ENCODE data around the gene AK8.

Gene AK8

GRCh38 chr9:132858751-132859150 lies 19.3 kb downstream of the AK8 start:
- no peak for DNase-seq (ENCODE audit: low read depth in 2 of 3, low spot score in 2 of 3)

DNA sequence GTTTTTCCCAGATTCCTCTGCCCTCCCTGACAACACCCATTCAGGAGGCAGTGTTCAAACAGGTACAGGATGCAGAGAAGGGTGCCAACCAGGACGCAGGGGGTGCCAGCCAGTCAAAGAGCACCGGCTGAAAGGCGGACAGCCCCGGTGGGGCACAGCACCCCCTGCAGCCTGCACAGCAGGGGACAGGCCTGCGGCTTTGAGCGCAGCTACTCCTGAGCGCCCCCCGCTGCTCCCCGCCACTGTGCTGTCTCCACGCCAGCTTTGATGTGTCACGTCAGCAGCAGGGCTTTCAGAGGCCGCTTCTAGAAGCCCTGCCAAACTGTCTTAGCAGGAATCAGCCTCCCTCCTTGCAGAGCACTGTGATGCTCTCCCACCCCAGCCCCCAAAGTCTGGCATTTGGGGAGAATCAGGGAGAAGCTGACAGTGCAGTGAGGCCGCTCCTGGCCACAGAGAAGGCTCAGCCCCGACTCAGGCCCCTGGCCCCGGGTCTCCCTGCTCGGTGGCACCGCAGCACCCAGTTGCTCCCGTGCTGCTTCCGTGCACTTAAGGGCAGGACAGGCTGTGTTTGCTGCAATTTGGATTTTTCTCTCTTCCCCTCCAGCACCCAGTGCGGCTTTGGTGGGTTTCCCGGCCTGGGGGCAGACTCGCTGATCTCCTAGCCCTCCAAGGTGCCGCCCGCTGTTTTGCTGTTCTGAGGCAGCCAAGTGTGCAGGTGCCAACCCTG lies 20.3 kb downstream of the AK8 start:
- no peak for DNase-seq (ENCODE audit: low read depth in 2 of 3, low spot score in 2 of 3)

DNA sequence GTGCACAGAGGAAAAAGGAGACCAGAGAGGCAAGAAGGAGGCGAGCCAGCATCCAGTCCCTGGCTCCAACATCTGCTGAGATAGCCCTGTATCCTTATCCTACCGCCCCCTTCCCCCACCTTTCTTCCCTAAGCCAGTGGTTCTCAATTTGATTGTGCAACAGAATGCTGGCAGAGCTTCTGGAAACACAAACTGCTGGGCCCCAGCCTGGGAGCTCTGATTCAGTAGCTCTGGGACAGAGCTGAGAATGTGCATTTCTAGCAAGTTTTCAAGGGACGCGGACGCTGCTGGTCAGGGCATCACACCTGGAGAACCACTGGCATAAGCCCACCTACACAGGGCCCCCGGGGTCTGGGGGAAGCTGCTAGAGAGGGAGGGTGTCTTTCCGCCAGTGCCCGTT lies 21.1 kb downstream of the AK8 start:
- no peak for DNase-seq (ENCODE audit: low read depth in 2 of 3, low spot score in 2 of 3)

- no peak for DNase-seq (ENCODE audit: low read depth in 2 of 3, low spot score in 2 of 3)
Measured at GRCh38 chr9:132855904-132856303, 22.2 kb downstream of the AK8 start.

GRCh38 chr9:132854832-132855231 lies 23.3 kb downstream of the AK8 start:
- DNase-seq (ENCODE audit: low read depth in 2 of 3, low spot score in 2 of 3) = no peak

DNA sequence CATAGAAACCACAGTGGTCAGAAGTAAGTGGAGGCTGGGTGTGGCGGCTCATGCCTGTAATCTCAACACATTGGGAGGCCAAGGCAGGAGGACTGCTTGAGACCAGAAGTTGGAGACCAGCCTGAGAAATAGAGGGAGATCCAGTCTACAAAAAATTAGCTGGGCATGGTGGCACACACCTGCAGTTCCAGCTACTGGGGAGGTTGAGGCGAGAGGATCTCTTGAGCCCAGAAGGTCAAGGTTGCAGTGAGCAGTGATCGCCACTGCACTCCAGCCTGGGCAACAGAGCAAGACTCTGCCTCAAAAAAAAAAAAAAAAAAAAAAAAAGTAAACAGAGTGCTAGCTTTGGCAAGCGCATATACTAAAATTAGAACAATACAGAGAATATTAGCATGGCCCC lies 24.6 kb downstream of the AK8 start:
- DNase-seq (ENCODE audit: low read depth in 2 of 3, low spot score in 2 of 3) = no peak

DNA sequence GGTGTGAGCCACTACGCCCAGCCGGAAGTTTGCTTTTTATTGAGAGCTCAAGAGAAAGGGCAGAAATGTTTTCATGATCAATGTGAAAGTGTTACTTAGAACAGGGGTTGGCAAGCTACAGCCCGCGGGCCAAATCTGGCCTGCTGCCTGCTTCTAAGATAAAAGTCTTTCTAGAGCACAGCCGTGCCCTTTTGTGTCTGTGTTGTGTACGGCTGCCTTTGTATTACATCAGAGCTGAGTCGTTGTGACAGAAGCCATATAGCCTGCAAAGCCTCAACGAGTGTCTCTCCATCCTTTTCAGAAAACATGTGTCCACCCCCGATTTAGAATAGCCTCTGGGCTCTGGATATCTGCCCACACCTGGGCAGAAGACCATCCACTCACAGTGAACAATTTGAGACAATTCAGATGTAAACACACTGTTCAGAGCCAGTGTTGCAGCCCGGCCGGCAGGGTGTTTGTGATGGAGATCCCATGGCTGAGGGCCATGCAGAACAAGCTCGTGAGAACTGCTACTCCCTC lies 28.8 kb downstream of the AK8 start:
- no peak for DNase-seq (ENCODE audit: low read depth in 2 of 3, low spot score in 2 of 3)

GRCh38 chr9:132846918-132847515 lies 31.1 kb downstream of the AK8 start:
- DNase-seq (ENCODE audit: low read depth in 2 of 3, low spot score in 2 of 3) = no peak

DNA sequence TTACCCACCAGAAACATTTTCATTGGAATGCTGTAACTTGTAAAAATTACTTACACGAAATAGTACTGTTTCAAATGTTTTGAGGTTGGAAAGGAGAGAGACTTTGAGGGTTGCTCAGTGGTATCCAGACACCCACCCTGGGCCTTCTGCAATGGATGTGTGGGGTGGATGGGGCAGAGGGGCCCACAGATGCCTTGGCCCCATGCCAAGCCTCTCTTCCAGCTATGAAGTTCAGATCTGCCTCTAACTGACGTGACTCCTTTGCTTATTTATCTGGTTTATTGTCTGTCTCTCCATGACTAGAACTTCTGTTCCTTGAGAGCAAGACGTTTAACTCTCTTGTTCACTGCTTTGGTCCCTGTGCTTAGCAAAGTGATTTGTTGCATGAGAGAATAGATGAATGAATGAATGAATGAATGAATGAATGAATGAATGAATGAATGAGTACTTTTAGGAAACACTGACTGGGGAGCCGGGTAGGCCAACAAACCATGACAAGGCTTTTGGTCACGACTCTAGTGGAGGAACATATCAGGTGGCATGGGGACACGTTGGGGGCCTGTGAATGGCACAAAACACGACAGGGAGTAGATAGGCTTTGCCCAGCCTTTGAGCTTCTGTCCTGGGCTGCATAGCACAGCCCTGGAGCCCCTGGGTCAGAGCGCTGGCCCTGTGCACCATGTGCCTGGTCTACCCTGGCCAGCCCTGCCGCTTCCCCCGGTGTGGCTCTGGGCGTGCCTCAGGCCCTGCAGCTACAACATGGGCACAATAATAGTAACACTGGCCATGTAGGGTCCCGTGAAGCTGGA lies 31.8 kb downstream of the AK8 start:
- DNase-seq (ENCODE audit: low read depth in 2 of 3, low spot score in 2 of 3) = no peak

DNA sequence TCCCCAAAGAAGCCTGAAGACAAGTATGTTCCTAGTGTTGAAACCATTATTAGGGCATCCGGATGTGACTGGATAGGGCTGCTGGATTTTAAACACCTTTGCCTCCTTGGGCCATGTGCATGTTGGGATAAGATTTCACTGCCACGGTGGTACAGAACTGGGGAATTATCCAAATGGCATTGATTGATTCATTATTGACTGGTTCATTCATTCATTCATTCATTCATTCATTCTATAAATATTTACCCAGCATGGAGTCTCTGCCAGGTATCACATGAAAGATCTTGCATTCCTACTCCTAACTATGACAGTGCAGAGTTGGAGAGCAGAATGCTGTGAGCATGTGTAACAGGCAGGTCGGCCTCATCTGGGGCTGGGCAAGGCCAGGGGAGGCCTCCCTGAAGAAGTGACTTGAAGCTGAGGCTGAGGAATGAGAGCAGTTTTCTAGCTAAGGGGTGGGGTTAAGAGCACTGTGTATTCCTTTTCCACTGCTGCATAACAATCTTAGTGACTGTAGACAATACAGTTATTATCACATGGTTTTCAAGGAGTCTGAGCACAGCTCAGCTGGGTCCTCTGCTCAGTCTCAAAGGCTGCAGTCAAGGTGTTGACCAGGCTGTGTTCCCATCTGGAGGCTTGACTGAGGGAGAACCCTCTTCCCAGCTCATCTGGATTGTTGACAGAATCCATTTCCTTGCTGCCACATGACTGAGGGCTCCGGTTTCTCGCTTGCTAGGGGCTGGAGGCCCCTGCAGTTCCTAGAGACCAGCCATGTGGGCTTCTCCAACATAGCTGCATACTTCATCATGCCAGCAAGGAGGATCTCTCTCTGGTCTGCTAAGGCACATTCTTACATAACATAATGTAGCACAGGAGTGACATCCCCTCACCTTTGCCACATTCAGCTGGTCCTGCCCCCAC lies 35.7 kb downstream of the AK8 start:
- no peak for DNase-seq (ENCODE audit: low read depth in 2 of 3, low spot score in 2 of 3)

GRCh38 chr9:132840980-132841379 lies 37.1 kb downstream of the AK8 start:
- no peak for DNase-seq (ENCODE audit: low read depth in 2 of 3, low spot score in 2 of 3)

DNA sequence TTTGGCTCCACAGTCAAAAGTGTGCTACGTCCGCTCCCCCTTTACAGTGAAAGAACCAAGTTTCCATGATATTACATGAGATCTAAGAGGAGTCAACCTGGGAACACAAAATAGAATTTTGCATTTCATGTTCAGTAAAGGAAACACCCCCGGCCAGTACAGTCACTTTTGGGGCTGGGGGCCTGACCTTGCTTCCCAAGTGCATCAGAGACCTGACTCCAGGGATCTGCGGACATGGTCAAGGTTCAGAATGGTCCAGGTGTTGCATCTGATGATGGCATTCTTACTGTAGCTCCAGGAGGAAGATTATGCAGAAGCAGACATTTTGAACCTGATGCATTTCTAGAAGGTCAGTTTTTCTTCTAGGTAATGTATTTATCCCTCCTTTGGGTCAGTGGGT lies 39.8 kb downstream of the AK8 start:
- DNase-seq (ENCODE audit: low read depth in 2 of 3, low spot score in 2 of 3) = no peak

DNA sequence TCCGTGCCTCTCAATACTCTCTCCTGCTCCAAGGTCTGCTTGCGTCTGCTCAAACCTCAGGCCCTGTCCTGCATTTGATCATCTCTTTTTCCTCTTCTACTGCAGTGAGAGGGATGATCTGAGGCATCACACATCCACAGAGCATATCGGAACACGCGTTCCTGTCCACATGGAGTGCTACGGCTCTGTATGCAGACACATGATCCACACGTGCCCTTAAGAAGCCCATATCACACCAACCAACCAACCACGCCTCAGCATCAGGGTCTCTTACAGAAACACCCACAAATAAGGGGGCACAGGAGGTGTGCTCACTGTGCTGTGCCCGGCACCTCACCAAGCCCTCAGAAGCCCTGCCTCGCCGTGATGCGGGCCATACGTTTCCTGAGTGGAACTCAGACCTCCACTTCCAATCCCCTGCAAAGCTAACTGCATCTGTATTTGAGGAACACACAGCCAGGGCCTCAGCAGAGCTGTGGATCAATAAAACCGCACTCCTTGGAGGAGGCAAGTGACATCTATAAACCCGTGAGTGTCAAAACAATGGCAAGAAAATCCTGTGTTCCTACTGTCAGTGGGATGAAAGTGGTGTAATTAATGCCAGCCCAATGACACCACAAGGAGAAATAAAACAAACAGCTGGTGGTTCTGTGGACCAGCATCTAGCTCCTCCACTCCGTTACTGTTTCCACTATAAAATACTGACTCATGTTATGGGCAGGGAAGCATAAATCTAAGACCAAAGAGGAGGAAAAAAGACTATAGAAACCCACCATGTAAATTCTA lies 40.4 kb downstream of the AK8 start:
- no peak for DNase-seq (ENCODE audit: low read depth in 2 of 3, low spot score in 2 of 3)

DNA sequence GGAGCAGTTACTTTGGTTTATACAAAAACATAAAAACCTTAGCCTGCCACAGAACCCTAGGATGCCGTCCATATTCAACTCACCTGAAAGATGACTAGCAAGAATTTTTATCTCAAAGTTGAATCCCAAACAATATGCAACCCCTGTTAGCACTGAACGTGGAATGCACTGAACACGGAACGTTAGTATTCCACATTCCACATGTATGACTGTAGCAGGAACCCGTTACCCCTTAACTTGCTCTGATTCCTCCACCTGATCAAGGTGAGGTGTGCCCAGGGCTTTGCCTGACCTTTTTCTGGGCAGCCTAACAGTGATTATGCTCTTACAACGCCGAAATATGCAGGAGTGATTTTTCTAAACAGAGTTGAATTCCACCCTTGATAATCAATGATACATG lies 43.7 kb downstream of the AK8 start:
- DNase-seq (ENCODE audit: low read depth in 2 of 3, low spot score in 2 of 3) = no peak

DNA sequence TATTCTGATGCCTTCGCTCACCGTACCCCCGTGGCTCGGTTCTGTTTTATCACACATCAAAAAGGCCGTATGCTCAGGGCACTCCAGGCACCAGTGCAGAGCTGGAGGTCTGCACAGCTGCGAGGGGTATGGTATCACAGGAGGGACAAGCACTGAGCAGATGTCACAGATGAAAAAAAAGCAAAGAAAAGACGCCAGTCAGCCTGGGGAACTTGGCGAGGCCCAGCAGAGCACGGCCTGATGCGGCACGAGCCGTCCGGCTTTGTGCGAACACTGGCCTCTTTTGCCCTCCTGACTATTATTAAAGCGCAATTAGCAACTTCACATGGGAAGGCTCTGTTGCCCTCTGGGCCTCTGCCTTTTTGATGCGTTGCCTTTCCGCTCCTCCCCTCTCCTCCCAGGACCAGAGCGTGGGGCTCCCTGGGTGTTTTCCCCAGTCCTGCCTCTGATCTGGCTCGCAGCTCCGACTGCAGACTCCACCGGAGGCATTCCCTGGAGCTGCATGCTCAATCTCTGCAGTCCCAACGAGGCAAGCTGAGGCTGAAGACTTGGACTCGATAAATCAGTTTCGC lies 44.4 kb downstream of the AK8 start:
- DNase-seq (ENCODE audit: low read depth in 2 of 3, low spot score in 2 of 3) = no peak

- DNase-seq (ENCODE audit: low read depth in 2 of 3, low spot score in 2 of 3) = no peak
Measured at GRCh38 chr9:132832171-132832881, 45.8 kb downstream of the AK8 start.

- DNase-seq (ENCODE audit: low read depth in 2 of 3, low spot score in 2 of 3) = no peak
Measured at GRCh38 chr9:132828201-132828770, 49.8 kb downstream of the AK8 start.

- no peak for DNase-seq (ENCODE audit: low read depth in 2 of 3, low spot score in 2 of 3)
Measured at GRCh38 chr9:132827366-132827765, 50.7 kb downstream of the AK8 start.
